Measurements from ENCODE around the gene MXRA7.

DNA sequence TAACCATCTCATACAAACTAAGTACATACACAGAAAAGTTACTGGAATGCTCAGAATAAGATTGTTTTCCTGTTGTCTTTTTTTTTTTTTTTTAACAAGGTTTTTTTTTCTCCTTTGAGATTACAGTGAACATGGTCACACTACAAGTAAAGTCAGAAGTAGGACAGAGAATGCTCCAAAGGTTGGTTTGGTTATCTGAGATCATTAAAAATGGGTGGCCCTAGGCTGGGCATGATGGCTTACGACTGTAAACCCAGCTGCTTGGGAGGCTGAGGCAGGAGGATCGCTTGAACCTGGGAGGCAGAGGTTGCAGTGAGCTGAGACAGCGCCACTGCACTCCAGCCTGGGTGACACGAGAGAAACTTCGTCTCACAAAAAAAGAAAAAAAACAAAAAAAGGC, 60.3 kb downstream of the MXRA7 start:
- TF ChIP-seq POLR2AphosphoS5 (IDR thresholded peaks at IDR 0.05) (no peak), POLR2A (IDR thresholded peaks at IDR 0.05) (no peak)
- TF ChIP-seq, protein P1, sequence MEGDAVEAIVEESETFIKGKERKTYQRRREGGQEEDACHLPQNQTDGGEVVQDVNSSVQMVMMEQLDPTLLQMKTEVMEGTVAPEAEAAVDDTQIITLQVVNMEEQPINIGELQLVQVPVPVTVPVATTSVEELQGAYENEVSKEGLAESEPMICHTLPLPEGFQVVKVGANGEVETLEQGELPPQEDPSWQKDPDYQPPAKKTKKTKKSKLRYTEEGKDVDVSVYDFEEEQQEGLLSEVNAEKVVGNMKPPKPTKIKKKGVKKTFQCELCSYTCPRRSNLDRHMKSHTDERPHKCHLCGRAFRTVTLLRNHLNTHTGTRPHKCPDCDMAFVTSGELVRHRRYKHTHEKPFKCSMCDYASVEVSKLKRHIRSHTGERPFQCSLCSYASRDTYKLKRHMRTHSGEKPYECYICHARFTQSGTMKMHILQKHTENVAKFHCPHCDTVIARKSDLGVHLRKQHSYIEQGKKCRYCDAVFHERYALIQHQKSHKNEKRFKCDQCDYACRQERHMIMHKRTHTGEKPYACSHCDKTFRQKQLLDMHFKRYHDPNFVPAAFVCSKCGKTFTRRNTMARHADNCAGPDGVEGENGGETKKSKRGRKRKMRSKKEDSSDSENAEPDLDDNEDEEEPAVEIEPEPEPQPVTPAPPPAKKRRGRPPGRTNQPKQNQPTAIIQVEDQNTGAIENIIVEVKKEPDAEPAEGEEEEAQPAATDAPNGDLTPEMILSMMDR (IDR thresholded peaks at IDR 0.05) = no peak

Data from sigmoid colon (tissue), 4 donors.